Measurements from ENCODE around the gene KRT79.

- no peak for TF ChIP-seq CTCF (IDR thresholded peaks at IDR 0.05)
- TF ChIP-seq POLR2A (IDR thresholded peaks at IDR 0.05), result no peak
- TF ChIP-seq EP300 (IDR thresholded peaks at IDR 0.05), result no peak
- no peak for TF ChIP-seq POLR2AphosphoS5 (IDR thresholded peaks at IDR 0.05)
Observed at GRCh38 chr12:52799505-52800211, 34.5 kb downstream of the KRT79 start.
